Measurements from ENCODE around the gene SIRT3. TPM values are rescaled to one million over a fixed set of nuclear protein-coding genes. Genes with fewer than 3 reads are reported as not detected.
"Not testable (repeated sequence)": the region's sequence is repeated elsewhere in the genome, so short reads cannot be mapped to it uniquely, and the experiment has no call there.

Gene SIRT3
- total RNA-seq, 1 donor from 2014 or later = 6.0 TPM

DNA sequence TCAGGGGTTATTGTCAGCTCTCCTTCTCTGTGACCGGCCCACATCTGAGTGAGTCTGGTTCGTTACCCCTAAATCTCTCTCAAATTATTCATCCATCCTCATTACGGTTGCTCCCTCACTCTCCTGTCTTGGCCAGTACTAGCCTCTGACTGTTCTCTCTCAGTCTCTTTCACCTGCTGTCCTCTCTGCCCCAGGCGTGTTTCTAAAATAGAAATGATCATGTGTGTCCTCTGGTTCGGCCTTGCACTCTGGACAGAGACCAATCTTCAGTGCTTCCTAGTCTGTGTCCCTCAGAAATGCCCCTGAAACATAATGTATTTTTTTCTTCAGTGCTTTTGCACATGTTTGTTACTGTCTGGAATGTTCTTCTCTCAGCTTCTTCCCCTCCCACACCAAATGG, 5.5 kb upstream of the SIRT3 start:
- DNase-seq (ENCODE audit: low read depth in 2 of 2) = no peak

DNA sequence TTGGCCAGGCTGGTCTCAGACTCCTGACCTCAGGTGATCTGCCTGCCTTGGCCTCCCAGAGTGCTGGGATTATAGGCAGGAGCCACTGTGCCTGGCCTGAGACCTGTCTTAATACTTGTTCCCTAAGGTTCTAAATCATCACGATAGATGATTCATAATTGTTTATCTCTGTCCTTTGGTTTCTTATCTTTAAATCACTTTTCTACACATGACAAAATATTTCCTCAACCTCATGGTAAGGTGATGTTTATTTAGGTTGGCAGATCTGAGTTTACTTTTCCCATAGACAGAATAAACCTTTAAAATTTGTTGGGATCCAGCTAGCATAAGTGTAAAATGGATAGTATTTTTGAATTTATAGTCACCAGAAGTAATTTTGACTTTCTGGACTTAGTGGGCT, 4.2 kb upstream of the SIRT3 start:
- DNase-seq (ENCODE audit: low read depth in 2 of 2) = peak in 1 of 2 donors; percentile 11

DNA sequence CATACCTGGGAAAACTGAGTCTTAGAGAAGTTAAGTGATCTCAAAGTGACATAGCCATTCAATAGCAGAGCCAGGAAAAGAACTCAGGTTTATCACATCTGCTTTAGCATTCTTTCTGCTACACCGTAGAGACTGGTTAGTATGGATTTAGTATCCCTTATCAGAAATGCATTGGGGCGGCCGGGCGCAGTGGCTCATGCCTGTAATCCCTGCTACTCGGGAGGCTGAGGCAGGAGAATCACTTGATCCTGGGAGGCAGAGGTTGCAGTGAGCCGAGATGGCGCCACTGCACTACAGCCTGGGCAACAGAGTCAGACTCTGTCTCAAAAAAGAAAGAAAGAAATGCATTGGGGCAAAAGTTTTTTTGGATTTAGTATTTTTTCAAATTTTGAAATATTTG, 2.2 kb upstream of the SIRT3 start:
- not testable (repeated sequence) for DNase-seq (ENCODE audit: low read depth in 2 of 2)

DNA sequence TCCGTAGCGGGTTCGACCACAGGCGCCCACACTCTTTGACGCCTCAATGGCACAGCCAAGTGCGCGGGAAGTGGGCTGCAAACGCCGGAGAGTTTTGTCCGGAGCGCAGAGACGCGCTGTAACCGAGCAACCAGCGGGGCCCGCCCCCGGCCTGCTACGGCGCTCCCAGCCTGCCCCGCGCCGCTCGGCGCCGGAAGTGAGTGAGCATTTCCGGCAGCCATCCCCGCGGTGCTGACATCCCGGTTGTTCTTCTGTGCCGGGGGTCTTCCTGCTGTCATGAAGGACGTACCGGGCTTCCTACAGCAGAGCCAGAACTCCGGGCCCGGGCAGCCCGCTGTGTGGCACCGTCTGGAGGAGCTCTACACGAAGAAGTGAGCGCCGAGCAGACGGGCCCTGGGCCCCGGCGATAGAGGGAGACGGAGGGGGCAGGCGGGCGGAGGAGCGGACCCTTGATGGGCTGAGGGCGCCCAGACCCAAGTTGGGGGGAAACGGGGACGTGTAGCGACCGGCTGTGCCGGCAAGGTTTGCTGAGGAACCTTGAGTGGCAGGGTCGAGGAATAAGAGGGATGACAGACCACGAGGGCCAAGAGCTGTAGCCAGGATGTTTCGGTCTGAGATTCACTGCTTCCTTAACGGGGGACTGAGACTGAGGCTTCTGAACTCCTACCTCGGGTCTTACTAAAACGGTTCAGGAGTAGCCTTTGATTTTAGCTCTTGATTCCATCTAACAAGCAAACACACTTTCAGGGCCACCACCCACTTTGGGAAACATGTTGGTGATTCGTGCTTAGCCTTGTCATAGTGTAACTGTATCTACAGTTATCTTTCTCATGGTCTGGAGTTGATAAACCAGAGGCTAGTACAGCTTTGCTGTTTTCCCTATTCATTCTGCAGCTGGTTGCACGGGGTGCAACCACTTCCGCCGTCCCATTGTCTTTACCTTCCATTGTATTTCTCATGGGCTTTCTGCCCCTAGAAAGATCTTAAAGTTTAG, 929 bp upstream of the SIRT3 start, which contains the start of gene PSMD13:
TSS of gene PSMD13 (plus strand) at position 203 of the 994 bp plus-strand sequence. CDS start at position 277, 74 bp downstream.
- DNase-seq (ENCODE audit: low read depth in 2 of 2) = peak; percentile 91 to 93

DNA sequence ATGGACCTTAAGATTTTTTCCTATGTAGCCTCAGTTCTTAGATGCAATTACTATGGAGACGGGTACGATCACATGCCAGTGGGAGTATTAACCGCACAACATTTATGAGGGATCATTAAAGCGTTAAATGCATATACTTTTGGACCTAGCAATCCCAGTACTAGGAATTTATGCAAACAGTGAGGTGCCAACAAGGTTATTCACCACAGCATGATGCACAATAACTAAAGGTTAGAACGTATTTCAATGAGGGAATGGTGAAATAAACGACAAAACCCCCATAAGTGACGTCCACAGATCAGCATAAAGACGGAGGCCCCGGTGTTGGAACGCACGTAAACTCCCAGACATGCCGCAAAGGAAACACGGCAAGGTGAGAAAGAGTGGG, 539 bp downstream of the SIRT3 start:
- peak; percentile 34 for DNase-seq (ENCODE audit: low read depth in 2 of 2)

DNA sequence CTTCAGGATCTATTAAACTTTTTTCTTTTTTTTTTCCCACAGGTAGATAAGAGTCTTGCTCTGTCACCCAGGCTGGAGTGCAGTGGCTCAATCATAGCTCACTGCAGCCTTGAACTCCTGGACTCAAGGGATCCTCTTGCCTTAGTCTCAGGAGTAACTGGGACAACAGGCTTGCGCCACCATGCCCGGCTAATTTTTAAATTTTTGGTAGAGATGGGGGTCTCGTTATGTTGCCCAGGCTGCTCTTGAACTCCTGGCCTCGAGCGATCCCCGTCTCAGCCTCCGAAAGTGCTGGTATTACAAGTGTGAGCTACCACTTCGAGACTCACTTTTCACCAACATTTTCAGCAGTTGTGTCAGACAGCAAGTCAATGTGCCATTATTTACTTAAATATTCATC, 962 bp downstream of the SIRT3 start:
- DNase-seq (ENCODE audit: low read depth in 2 of 2) = no peak

DNA sequence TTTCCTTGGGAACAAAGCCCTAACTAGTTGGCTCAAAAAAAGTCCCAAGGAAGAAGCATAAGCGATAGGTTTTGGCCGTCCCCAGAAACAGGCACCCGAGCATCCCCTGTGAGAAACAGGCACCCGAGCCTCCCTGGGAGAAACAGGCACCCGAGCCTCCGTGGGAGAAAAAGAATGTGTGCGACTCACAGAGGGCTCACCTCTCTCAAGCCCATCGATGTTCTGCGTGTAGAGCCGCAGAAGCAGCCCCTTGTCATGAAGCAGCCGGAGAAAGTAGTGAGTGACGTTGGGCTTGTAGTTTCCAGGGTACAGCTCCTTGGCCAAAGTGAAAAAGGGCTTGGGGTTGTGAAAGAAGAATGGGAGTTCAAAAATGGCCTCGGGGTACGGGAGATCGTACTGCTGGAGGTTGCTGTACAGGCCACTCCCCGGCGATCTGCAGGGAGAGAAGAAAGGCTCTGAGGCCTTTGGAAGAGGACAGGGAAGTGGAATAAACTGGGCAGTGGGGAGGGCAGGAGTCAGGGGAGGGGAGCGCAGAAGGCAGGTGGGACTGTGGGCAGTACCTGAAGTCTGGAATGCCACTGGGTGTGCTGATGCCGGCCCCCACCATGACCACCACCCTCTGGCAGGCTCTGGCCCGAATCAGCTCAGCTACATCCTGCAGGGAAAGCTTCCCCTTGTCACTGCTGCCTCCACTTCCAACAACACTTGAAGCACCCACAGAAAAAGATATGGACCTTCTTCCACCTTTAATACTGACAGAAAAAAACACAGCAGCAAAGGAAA, 3.2 kb downstream of the SIRT3 start:
- no peak for DNase-seq (ENCODE audit: low read depth in 2 of 2)

DNA sequence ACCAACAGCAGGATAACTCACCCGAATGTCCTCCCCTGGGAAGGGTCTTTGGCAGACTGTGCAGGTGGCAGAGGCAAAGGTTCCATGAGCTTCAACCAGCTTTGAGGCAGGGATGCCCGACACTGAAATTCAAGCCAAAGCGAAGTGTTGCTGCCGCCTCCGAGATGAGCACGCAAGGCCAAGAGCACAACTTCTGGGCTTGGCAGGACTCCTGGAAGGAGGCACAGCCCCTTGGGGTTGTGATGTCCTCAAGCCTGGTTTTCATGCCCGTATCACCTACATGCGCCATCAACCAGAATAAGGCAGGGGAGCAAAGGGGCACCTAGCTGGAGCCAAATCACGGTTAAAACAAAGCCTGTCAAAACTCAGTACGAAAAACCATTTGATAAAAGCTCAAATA, 5.7 kb downstream of the SIRT3 start:
- no peak for DNase-seq (ENCODE audit: low read depth in 2 of 2)

DNA sequence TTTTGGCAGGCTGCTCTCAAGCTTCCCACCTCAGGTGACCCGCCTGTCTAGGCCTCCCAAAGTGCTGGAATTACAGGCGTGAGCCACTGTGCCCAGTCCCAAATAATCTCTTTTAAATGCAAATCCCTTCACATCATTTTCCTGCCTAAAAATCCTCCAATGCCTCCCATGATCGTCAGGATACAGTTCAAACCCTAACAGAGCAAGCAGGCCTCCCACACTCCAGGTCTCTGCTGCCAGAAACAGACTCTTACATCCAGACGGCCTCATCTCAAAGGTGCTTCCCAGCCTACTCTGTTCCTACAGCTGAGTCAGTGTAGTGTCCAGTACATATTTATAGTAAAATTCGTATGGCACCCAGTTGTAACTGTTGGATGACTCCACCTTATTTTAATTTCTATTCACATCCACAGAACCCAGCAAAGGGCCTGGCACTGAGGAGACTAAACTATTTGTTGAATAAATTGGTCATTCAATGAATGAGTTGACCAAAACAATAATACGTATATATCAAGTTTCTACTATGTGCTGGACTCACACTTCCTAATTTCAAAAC, 8.2 kb downstream of the SIRT3 start:
- DNase-seq (ENCODE audit: low read depth in 2 of 2) = no peak

DNA sequence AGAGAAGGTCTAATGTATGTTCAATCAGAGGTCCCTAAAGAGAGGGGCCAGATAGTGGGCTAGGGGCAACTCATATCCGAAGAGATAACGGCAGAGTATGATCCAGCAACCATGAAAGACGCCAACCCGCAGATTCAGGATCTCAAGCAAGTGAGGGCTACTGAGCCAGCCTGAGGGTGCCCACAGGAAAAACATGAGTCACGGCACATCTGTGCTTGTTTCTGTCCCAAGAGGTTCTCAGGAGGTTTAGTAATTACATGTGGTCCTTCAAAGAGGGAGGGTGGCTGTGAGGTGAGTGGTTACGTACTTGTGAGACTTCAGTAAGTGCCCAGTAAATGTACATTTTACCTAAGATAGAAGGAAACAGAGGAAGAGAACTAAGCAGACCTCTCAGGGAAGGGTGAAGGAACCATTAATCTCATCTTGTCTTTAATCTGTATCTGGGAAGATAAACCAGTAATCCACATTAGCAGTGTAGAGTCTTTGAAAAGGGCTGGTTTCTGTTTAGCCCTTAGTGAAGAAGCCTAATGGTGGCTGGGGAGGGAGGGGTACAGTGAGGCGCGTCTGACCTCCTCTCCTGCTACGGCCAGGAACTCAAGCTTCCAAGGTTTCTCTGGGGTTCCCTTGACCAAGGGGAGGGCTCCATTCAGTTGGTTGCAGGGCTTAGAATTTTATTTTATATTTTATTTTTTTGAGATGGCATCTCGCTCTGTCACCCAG, 10.2 kb downstream of the SIRT3 start:
- DNase-seq (ENCODE audit: low read depth in 2 of 2) = peak in 1 of 2 donors; percentile 69

DNA sequence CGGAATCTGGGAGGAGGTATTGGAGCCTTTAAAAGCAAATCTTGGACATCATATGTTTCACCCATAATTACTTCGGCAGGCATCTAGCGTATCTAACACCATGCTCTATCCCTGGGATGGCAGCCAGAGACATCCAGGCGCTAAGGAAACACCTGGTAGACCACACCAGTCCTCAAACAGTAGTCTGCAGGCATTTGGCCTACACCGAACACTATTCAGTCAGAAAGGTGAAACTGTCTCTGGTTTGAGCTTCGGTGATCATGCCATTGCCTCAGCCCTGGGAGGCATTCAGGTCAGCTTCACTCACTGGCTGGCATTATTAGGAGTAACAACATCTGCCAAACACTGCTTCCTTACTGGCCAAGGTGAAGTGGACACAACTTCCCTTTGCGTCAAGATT, 11.7 kb downstream of the SIRT3 start:
- no peak for DNase-seq (ENCODE audit: low read depth in 2 of 2)

DNA sequence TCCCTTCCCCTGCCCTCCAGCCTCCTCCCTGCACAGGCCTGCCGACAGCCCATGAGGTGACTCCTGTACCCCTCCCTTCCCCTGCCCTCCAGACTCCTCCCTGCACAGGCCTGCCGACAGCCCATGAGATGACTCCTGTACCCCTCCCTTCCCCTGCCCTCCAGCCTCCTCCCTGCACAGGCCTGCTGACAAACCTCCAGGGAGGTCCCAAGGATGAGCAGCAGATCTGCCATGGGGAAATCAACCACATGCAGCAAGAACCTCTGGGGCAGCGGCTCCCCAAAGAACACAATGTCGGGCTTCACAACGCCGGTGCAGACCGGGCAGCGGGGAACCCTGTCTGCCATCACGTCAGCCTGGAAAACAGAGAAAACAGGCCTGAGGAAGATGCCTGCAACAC, 12.3 kb downstream of the SIRT3 start:
- no peak for DNase-seq (ENCODE audit: low read depth in 2 of 2)

DNA sequence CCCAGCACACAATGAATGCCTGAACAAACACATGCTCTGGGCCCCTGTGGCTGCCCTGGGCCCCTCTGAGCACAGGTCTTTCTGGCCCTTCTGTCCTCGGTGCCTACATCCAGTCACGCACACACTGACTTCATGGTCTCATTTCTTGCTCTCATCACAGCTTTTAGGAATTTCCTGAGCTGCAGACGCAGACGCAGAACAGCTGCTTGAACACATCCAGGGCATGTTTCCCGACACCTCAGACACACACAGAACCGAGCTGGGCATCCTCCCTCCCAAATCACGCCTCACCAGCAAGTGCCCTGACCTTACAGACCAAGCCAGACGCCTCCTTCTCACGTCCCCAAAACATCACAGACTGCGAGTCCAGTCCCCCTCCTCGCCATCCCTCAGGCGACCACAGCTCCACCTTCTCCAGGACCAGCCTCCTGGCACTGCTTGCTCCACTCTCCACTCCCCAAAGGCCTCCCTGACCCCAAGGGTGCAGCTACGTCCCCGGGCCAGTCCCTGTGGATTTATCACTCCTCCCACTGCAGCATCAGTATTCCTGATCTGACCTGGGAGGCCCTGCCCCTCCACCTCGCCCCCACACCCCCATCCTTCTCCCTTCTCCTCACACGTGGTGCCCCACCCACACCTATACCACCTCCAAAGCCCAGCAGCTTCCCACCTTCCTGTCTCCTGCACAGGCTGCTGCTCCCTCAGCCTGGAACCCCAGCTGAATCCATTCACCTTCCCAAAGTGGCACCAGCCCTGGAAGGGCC, 12.9 kb downstream of the SIRT3 start:
- no peak for DNase-seq (ENCODE audit: low read depth in 2 of 2)

DNA sequence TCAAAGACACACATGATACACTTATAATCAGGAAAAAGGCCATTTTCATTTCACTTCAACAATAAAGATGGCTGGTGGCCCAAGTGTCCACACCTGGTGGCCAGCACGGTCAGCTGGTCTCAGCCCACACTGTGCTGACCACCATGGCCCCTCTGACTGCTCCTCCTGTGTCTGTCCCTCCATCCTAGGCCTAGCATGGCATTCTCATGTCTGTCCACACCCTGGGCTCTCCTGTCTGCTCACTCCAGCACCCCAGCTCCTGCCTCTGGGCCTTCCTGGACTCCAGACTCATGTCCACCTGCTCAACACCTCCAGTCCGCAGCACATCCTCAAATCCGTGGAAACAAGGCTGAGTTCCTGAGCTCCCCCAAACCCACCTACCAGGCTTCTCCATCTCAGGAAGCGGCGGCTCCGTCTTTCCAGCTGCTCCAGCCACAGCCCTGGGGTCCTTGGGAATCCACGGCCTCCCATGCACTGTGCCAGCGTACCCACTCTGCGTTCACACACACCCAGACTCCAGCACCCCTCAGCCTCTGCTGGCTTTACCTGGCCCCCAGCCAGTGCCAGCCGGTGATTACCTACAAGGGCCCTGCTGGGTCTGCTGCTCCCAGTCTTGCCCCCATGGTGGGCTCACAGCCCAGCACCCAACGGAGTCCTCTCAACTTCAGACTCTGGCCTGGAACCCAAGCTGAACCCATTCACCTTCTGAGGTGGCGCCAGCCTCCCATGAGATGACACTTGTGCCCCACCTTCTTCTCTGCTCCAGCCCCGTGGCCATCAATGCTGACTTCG, 13.9 kb downstream of the SIRT3 start:
- DNase-seq (ENCODE audit: low read depth in 2 of 2) = no peak

DNA sequence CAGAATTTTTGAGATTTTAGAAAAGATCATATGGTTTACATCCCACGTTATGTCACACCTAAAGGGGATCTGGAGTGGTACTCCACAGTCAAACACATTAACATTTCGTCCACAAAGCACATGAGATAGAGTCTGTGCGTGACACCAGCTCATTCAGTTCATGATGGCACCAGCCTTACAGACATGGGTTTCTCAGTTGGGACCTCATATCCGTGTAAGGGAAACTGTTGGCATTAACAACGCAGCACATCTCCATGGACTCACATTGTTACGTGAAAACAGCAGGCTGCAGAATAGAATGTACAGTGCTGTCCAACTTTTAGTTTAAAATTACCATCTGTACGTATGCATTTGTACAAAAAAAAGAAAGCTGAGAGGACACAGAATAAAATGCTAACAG, 14.6 kb downstream of the SIRT3 start:
- DNase-seq (ENCODE audit: low read depth in 2 of 2) = no peak

DNA sequence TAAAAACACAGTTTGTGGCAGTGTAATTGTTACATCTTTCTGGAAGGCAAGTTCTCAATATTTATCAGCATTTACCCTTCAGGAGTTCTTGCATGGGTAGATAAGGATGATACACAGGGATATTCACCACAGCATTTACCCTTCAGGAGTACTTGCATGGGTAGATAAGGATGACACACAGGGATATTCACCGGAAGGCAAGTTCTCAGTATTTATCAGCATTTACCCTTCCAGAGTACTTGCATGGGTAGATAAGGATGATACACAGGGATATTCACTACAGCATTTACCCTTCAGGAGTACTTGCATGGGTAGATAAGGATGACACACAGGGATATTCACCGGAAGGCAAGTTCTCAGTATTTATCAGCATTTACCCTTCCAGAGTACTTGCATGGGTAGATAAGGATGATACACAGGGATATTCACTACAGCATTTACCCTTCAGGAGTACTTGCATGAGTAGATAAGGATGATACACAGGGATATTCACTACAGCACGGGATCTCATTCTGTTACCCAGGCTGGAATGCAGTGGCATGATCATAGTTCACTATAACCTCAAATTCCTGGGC, 15.4 kb downstream of the SIRT3 start:
- DNase-seq (ENCODE audit: low read depth in 2 of 2) = not testable (repeated sequence)

DNA sequence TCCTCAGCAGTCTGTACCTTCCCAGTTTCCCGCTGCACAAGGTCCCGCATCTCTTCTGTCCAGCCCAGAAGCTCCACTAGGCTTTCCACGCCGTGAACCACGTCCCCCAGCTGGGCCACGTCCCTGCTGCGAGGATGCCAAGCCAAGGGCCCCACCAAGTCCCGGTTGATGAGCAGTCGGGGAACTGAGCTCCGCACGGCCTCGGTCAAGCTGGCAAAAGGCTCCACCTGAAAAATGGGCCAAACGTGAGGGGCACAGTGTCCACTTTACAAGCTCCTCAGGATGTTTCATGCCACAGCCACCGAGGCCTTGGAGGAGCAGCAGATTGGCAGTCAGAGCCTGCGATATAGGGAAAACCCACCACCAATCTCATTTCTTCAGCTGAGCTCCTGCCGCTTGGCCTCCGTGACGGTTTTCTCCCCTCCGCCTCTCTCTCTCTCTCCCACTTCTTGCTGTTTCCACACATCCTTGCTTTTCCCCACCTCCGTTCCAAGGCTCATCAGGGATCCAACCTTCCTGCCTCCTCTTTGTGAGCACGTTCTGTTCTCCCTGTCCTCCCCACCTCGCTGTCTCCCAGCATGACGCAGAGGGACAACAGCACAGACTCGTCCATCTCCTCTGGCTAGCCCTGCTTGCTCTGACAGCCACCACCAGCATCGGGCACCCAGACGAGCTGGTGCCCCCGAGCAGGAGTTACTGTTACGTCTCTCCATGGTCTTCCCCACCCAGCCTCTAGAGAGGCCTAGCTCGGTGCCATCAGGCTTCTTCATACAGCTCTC, 17.1 kb downstream of the SIRT3 start:
- no peak for DNase-seq (ENCODE audit: low read depth in 2 of 2)

DNA sequence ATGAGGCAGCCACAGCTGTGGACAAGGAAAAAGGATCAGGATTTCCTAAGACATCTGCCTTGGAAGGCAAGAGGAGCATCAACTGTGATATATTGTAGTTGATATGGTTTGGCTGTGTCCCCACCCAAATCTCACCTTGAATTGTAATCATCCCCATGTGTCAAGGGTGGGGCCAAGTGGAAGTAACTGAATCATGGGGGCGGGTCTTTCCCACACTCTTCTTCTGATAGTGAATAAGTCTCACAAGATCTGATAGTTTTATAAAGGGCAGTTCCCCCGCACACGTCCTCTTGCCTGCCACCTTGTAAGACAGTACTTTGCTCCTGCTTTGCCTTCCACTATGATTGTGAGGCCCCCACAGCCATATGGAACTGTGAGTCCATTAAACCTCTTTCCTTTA, 18.4 kb downstream of the SIRT3 start:
- no peak for DNase-seq (ENCODE audit: low read depth in 2 of 2)
